Ureter (tissue), 1 donor: ENCODE results near the gene SEMA4B. TPM values are rescaled to one million over a fixed set of nuclear protein-coding genes. Genes with fewer than 3 reads are reported as not detected.
A peak's percentile ranks its signal among the peaks of the same experiment; 100 is the strongest.
"Not testable (repeated sequence)": the region's sequence is repeated elsewhere in the genome, so short reads cannot be mapped to it uniquely, and the experiment has no call there.

ENCODE experiments used
- DNase-seq: peaks from one replicate; pipeline ENCODE4 v3.0.0-alpha.2; 2020; ENCODE audit warnings: low spot score
- total RNA-seq: library from RNA; stranded (reverse); gene quantifications from one replicate; pipeline ENCODE4 v1.2.4, GENCODE V29; 2023
- donor health status: DM: yes; HTN: yes; CAD: no.

SEMA4B gene
- total RNA-seq, 1 donor from 2014 or later, result 183 TPM

GRCh38 chr15:90181776-90182175, 19.4 kb upstream of the SEMA4B start:
- DNase-seq, result no peak

- peak; percentile 90 for DNase-seq
Measured at GRCh38 chr15:90184119-90184785, 16.9 kb upstream of the SEMA4B start.

GRCh38 chr15:90184786-90185704, 16.1 kb upstream of the SEMA4B start:
- peak; percentile 84 for DNase-seq

- DNase-seq, result no peak
Measured at GRCh38 chr15:90187257-90187868, 13.8 kb upstream of the SEMA4B start.

GRCh38 chr15:90188065-90188464, 13.1 kb upstream of the SEMA4B start:
- not testable (repeated sequence) for DNase-seq

GRCh38 chr15:90188914-90189748, 12.0 kb upstream of the SEMA4B start:
- DNase-seq, result no peak

GRCh38 chr15:90189781-90190467, 11.2 kb upstream of the SEMA4B start:
- DNase-seq, result no peak

- peak; percentile 90 for DNase-seq
Measured at GRCh38 chr15:90190606-90191343, 10.4 kb upstream of the SEMA4B start.

- no peak for DNase-seq
Measured at GRCh38 chr15:90191344-90191687, 9.8 kb upstream of the SEMA4B start.

GRCh38 chr15:90191794-90192509, 9.2 kb upstream of the SEMA4B start:
- DNase-seq, result peak; percentile 86

GRCh38 chr15:90192961-90193786, 8.0 kb upstream of the SEMA4B start:
- peak; percentile 67 for DNase-seq

GRCh38 chr15:90194655-90195054, 6.5 kb upstream of the SEMA4B start:
- no peak for DNase-seq

- DNase-seq, result no peak
Measured at GRCh38 chr15:90200534-90201129, 498 bp upstream of the SEMA4B start.

- no peak for DNase-seq
Measured at GRCh38 chr15:90201944-90202375, 830 bp downstream of the SEMA4B start.

GRCh38 chr15:90202929-90203328, 1.8 kb downstream of the SEMA4B start:
- DNase-seq, result no peak

GRCh38 chr15:90203473-90203872, 2.3 kb downstream of the SEMA4B start:
- DNase-seq, result no peak

GRCh38 chr15:90203922-90204321, 2.8 kb downstream of the SEMA4B start:
- DNase-seq, result no peak
